ENCODE results near the gene TMEM91. TPM values are rescaled to one million over a fixed set of nuclear protein-coding genes. Genes with fewer than 3 reads are reported as not detected.
A peak's percentile ranks its signal among the peaks of the same experiment; 100 is the strongest.

Gene TMEM91
- total and polyA plus RNA-seq, 2 of the 4 experiments (the other 2 are of a cell fraction) = 1.4 to 4.8 TPM

DNA sequence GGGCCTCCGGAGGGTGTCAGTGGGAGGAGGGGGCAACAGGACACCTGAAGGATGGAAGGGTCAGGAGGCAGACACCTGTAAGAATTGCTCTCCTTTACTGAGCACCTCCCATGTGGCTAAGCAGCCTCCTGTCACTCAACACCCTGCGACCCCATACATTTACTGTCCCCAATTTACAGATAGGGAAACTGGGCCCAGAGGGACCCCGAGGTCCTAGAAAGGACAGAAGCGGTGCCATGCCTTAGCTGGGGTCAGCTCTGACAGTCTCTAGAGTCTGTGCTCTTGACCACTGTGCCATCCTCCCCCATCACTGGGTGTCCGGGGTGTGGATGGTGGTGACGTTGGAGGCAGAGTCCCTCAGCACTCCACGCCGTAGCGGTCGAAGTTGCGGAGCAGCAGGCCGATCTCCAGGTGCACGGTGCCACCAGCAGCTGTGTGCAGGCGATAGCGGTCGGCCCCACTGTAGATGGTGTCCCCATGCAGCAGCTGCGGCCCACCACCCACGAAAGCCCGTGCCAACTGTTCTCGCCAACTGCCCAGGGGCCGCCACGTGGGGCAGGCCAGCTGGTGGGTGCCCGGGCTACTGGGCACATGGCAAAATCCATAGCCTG lies 21.9 kb upstream of the TMEM91 start:
- DNase-seq (no peak), ATAC-seq (ENCODE audit: low read depth) (no peak)
- Histone ChIP-seq H4K91ac (ENCODE audit: insufficient read depth, low read depth, low read length) (0 out of 2 replicates have a peak overlapping the region, but pooled peaks have one; percentile 32), H3K27ac (ENCODE audit: insufficient read depth, low read length) (peak overlapping the region; percentile 73), H3K4me3 (ENCODE audit: insufficient read depth, low read depth, low read length) (peak overlapping the region; percentile 76), H4K20me1 (ENCODE audit: insufficient read depth, low read length) (peaks cover 37% of the 10 kb centered on the region), H2BK120ac (ENCODE audit: low read depth, low read length) (peak overlapping the region; percentile 71), H2AK5ac (ENCODE audit: low read depth, low read length) (peak overlapping the region; percentile 77), H2AFZ (replicated peaks; ENCODE audit: low read length, poor library complexity) (peak overlapping the region; percentile 88), H3K4ac (ENCODE audit: low read depth, low read length) (peak overlapping the region; percentile 73), H3K14ac (replicated peaks; ENCODE audit: low read depth, low read length) (peak overlapping the region; percentile 73; the same call in 1 of the 2 replicates), H2BK5ac (ENCODE audit: low read depth, low read length, poor library complexity, severe bottlenecking) (peak overlapping the region; percentile 42), H4K8ac (ENCODE audit: low read depth in 2 of 2, low read length in 2 of 2) (peak overlapping the region; percentile 49 to 87; a peak in 1 of 4 replicates), H3K79me1 (ENCODE audit: low read depth in 1 of 2, low read length in 2 of 2) (peaks cover 8 to 40% of the 10 kb centered on the region in 2 experiments; a peak in 3 of 4 replicates), H3K27me3 (ENCODE audit: control insufficient read depth, insufficient read depth, low read length) (no peaks in the 10 kb centered on the region), H3K4me2 (ENCODE audit: low read depth, low read length) (peak overlapping the region; percentile 76), H4K5ac (ENCODE audit: low read depth, low read length) (peak overlapping the region; percentile 47; the same call in 1 of the 2 replicates), H3K4me1 (ENCODE audit: control insufficient read depth, insufficient read depth, low read length) (no peaks in the 10 kb centered on the region), H3K9me3 (ENCODE audit: control insufficient read depth, insufficient read depth, low read length) (no peaks in the 10 kb centered on the region), H3K18ac (ENCODE audit: low read depth, low read length) (peak overlapping the region; percentile 58), H2BK15ac (ENCODE audit: low read depth, low read length) (peak overlapping the region; percentile 56; the same call in 1 of the 3 replicates), H3K9me1 (ENCODE audit: insufficient read depth, low read length) (no peaks in the 10 kb centered on the region), H3K9ac (ENCODE audit: low read depth, low read length) (peak overlapping the region; percentile 86), H2AK9ac (replicated peaks; ENCODE audit: low read depth, low read length, poor library complexity) (peak overlapping the region; percentile 86), H3K36me3 (ENCODE audit: control insufficient read depth, insufficient read depth, low read length) (no peaks in the 10 kb centered on the region), H3K23ac (ENCODE audit: low read depth, low read length) (no peak overlapping the region), H2BK20ac (ENCODE audit: low read depth, low read length) (no peak overlapping the region; the same call in 1 of the 2 replicates), H3K56ac (ENCODE audit: extremely low read depth, insufficient read depth, low read length) (no peak overlapping the region)
- in situ Hi-C loops (cut with MboI; ENCODE audit: low sequenced_read_pairs) (no loop called here), dilution Hi-C loops (cut with HindIII; ENCODE audit: low sequenced_read_pairs, unreplicated experiment) (no loop called here), intact Hi-C loops (cut with micrococcal nuclease) (loop anchor here (5.0 kb wide), 2 partner anchors 43 to 92 kb away; partner anchors contain the start of genes BCKDHA, EXOSC5 and HNRNPUL1)
- TF ChIP-seq MXI1 (IDR thresholded peaks at IDR 0.05; ENCODE audit: borderline replicate concordance, low read depth, low read length) = no peak
- no peak for TF ChIP-seq RFX5 (IDR thresholded peaks at IDR 0.05; ENCODE audit: low read depth, low read length)
- ChIA-PET CTCF (no interaction called here), POLR2A (ENCODE audit: unreplicated experiment) (no interaction called here)
- WGBS, 2 experiments (ENCODE audit: extremely low coverage in 2 of 2, insufficient read length in 1 of 2) = 93% methylated on average over 15 of the region's 23 CpGs; no CpG with 5 or more reads in 1 of the 2 experiments
- BruUV-seq (replicated peaks) = no TSS peak
